WTC11 (cell line): ENCODE data around the gene FFAR3. TPM values are rescaled to one million over a fixed set of nuclear protein-coding genes. Genes with fewer than 3 reads are reported as not detected.

Experiments
- ATAC-seq: fragments of 200-7000 bp; cut with Tn5 transposase; 2 replicates; pipeline ENCODE4 v1.10.0; 2021; ENCODE audit warnings: mild to moderate bottlenecking, moderate library complexity
- CTCF ChIA-PET: fragments of 300-600 bp; sonication (Branson Sonifier 250); formaldehyde crosslinking; loops from one replicate; lab custom pipeline; 2021; ENCODE audit warnings: antibody characterized with exemption; lab: Charles Lee
- POLR2A ChIA-PET: fragments of 350-600 bp; sonication (Branson Sonifier 250); formaldehyde crosslinking; loops from one replicate; lab custom pipeline; 2021; ENCODE audit warnings: antibody characterized with exemption; lab: Charles Lee
- DNase-seq: peaks from one replicate; pipeline ENCODE4 v3.0.0; 2021; ENCODE audit warnings: low spot score
- H3K27ac Mint-ChIP-seq: 2 replicates; pipeline ENCODE4 v1.8.0; 2021; ENCODE audit warnings: mixed read lengths
- H3K27me3 Mint-ChIP-seq: 2 replicates; pipeline ENCODE4 v1.8.0; 2021; ENCODE audit warnings: low read depth, mild to moderate bottlenecking, moderate library complexity, mixed read lengths
- H3K36me3 Mint-ChIP-seq: 2 replicates; pipeline ENCODE4 v1.8.0; 2021; ENCODE audit warnings: mixed read lengths
- H3K4me1 Mint-ChIP-seq: 2 replicates; pipeline ENCODE4 v1.8.0; 2022; ENCODE audit warnings: mixed read lengths
- H3K4me3 Mint-ChIP-seq: 2 replicates; pipeline ENCODE4 v1.8.0; 2021; ENCODE audit warnings: mild to moderate bottlenecking, moderate library complexity, mixed read lengths
- H3K9me3 Mint-ChIP-seq: 2 replicates; pipeline ENCODE4 v1.8.0; 2021; ENCODE audit warnings: mixed read lengths
- ATF1 ChIP-seq: sonication (generic); formaldehyde crosslinking; IDR thresholded peaks from 2 replicates; pipeline ENCODE4 v1.8.1; 2023; ENCODE audit warnings: mild to moderate bottlenecking, moderate library complexity, missing genetic modification reagents
- FOXJ3 ChIP-seq: sonication (generic); formaldehyde crosslinking; IDR thresholded peaks from 2 replicates; pipeline ENCODE4 v1.9.0; 2021; ENCODE audit warnings: missing genetic modification reagents, mild to moderate bottlenecking, borderline replicate concordance
- GRHL2 ChIP-seq: fragments of 250-450 bp; sonication (Bioruptor Pico); IDR thresholded peaks from 2 replicates; pipeline ENCODE4 v1.8.0; 2022; ENCODE audit warnings: mild to moderate bottlenecking, moderate library complexity; ENCODE audit not compliant: insufficient replicate concordance, severe bottlenecking
- JAZF1 ChIP-seq: fragments of 250-450 bp; sonication (Bioruptor Pico); IDR thresholded peaks from 2 replicates; pipeline ENCODE4 v1.9.0; 2021; ENCODE audit warnings: moderate library complexity, mild to moderate bottlenecking, inconsistent platforms
- NFE2L1 ChIP-seq: sonication (generic); formaldehyde crosslinking; IDR thresholded peaks from 2 replicates; pipeline ENCODE4 v1.8.1; 2023; ENCODE audit warnings: missing genetic modification reagents
- NFYB ChIP-seq: sonication (generic); formaldehyde crosslinking; conservative IDR thresholded peaks from 2 replicates; pipeline ENCODE4 v1.8.0; 2022; ENCODE audit warnings: low read depth, missing genetic modification reagents
- NR1H2 ChIP-seq: sonication (generic); formaldehyde crosslinking; IDR thresholded peaks from 2 replicates; pipeline ENCODE4 v1.9.0; 2021; ENCODE audit warnings: mild to moderate bottlenecking, moderate library complexity, missing genetic modification reagents
- NR2C2 ChIP-seq: sonication (generic); formaldehyde crosslinking; IDR thresholded peaks from 2 replicates; pipeline ENCODE4 v1.8.0; 2022; ENCODE audit warnings: mild to moderate bottlenecking, missing genetic modification reagents
- PRRX2 ChIP-seq: fragments of 250-450 bp; sonication (Bioruptor Pico); IDR thresholded peaks from 2 replicates; pipeline ENCODE4 v1.8.0; 2021; ENCODE audit warnings: mild to moderate bottlenecking
- RELA ChIP-seq: sonication (generic); formaldehyde crosslinking; IDR thresholded peaks from 2 replicates; pipeline ENCODE4 v1.8.1; 2022; ENCODE audit warnings: missing genetic modification reagents, mild to moderate bottlenecking, borderline replicate concordance
- SMAD3 ChIP-seq: sonication (generic); formaldehyde crosslinking; IDR thresholded peaks from 2 replicates; pipeline ENCODE4 v1.8.0; 2022; ENCODE audit warnings: missing genetic modification reagents, mild to moderate bottlenecking, borderline replicate concordance
- SOX15 ChIP-seq: fragments of 250-450 bp; sonication (Bioruptor Pico); IDR thresholded peaks from 2 replicates; pipeline ENCODE4 v1.9.0; 2021; ENCODE audit warnings: mild to moderate bottlenecking
- ZBTB21 ChIP-seq: sonication (generic); formaldehyde crosslinking; IDR thresholded peaks from 2 replicates; pipeline ENCODE4 v1.8.1; 2023; ENCODE audit warnings: mild to moderate bottlenecking, missing genetic modification reagents, borderline replicate concordance
- ZNF138 ChIP-seq: sonication (generic); formaldehyde crosslinking; conservative IDR thresholded peaks from 2 replicates; pipeline ENCODE4 v1.8.1; 2022; ENCODE audit warnings: mild to moderate bottlenecking, moderate library complexity, missing genetic modification reagents
- ZNF232 ChIP-seq: sonication (generic); formaldehyde crosslinking; IDR thresholded peaks from 2 replicates; pipeline ENCODE4 v1.8.0; 2022; ENCODE audit warnings: mild to moderate bottlenecking, missing genetic modification reagents
- total RNA-seq: library from RNA; stranded (reverse); gene quantifications from 3 replicates; pipeline ENCODE4 v1.2.3, GENCODE V29; 2021
- TF ChIP-seq, protein P1 (sequence below): sonication (generic); formaldehyde crosslinking; IDR thresholded peaks from 2 replicates; pipeline ENCODE4 v1.8.0; 2022; ENCODE audit warnings: mild to moderate bottlenecking, missing genetic modification reagents
- TF ChIP-seq, protein P2 (sequence below): sonication (generic); formaldehyde crosslinking; IDR thresholded peaks from 2 replicates; pipeline ENCODE4 v1.8.1; 2023; ENCODE audit warnings: mild to moderate bottlenecking, missing genetic modification reagents, moderate library complexity
- TF ChIP-seq, protein P3 (sequence below): fragments of 250-450 bp; sonication (Bioruptor Pico); IDR thresholded peaks from 2 replicates; pipeline ENCODE4 v1.8.0; 2021; ENCODE audit warnings: mild to moderate bottlenecking
- TF ChIP-seq, protein P4 (sequence below): fragments of 250-450 bp; sonication (Bioruptor Pico); conservative IDR thresholded peaks from 2 replicates; pipeline ENCODE4 v1.9.0; 2021; ENCODE audit warnings: mild to moderate bottlenecking
- TF ChIP-seq, protein P5 (sequence below): fragments of 250-450 bp; sonication (Bioruptor Pico); IDR thresholded peaks from 2 replicates; pipeline ENCODE4 v1.9.0; 2021; ENCODE audit warnings: mild to moderate bottlenecking
- TF ChIP-seq, protein P6 (sequence below): sonication (generic); formaldehyde crosslinking; IDR thresholded peaks from 2 replicates; pipeline ENCODE4 v1.8.0; 2022; ENCODE audit warnings: mild to moderate bottlenecking, missing genetic modification reagents
- TF ChIP-seq, protein P7 (sequence below): sonication (generic); formaldehyde crosslinking; IDR thresholded peaks from 2 replicates; pipeline ENCODE4 v1.8.0; 2023; ENCODE audit warnings: missing genetic modification reagents

FFAR3 gene
- total RNA-seq, 1 experiment from 2014 or later = not detected

DNA sequence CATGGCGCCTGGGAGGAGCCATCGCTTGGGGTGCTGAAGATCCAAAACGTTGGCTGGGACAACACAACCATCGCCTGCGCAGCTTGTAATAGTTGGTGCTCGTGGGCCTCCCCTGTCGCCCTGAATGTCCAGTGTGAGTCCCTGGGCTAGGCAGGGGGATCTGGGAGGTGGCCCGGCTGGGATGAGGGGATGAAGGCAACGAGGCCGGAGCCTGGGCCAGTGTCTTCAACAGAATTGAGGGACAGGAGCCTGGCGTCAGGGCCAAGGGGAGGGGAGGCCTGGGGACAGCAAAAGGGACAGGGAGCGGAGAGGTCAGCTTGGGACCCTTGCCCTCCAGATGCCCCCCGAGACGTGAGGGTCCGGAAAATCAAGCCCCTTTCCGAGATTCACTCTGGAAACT lies 17.3 kb upstream of the FFAR3 start (continued):
- TF ChIP-seq GRHL2 = no peak
- no peak for TF ChIP-seq JAZF1 (CRISPR knock-in tag)

DNA sequence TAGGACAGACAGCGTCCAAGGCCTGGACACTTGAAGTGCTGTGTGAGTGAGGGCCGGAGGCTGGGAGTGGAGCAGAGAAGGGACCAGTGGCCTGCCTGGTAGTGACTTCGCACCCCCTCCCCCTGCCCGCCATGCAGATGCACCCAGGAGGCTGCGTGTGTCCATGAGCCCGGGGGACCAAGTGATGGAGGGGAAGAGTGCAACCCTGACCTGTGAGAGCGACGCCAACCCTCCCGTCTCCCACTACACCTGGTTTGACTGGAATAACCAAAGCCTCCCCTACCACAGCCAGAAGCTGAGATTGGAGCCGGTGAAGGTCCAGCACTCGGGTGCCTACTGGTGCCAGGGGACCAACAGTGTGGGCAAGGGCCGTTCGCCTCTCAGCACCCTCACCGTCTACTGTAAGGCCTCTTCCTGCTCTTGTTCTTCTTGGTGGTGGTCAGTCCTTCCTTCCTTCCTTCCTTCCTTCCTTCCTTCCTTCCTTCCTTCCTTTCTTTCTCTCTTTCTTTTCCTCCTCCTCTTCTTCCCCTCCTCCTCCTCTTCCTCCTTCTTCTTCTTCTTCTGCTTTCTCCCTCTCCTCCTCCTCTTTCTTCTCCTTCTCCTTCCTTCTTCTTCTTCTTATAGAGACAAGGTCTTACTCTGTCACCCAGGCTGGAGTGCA lies 16.6 kb upstream of the FFAR3 start:
- H3K27ac Mint-ChIP-seq = no peak overlapping the region
- no peaks in the 10 kb centered on the region; the same call in 1 of the 2 replicates for H3K27me3 Mint-ChIP-seq
- TF ChIP-seq ATF1 (CRISPR knock-in tag) (no peak), FOXJ3 (CRISPR knock-in tag) (no peak), NR1H2 (no peak), ZNF232 (CRISPR knock-in tag) (no peak), PRRX2 (CRISPR knock-in tag) (no peak)
- TF ChIP-seq, protein P1, sequence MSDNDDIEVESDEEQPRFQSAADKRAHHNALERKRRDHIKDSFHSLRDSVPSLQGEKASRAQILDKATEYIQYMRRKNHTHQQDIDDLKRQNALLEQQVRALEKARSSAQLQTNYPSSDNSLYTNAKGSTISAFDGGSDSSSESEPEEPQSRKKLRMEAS (CRISPR knock-in tag) = no peak
- TF ChIP-seq, protein P2, sequence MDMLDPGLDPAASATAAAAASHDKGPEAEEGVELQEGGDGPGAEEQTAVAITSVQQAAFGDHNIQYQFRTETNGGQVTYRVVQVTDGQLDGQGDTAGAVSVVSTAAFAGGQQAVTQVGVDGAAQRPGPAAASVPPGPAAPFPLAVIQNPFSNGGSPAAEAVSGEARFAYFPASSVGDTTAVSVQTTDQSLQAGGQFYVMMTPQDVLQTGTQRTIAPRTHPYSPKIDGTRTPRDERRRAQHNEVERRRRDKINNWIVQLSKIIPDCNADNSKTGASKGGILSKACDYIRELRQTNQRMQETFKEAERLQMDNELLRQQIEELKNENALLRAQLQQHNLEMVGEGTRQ (CRISPR knock-in tag) = no peak
- TF ChIP-seq, protein P3, sequence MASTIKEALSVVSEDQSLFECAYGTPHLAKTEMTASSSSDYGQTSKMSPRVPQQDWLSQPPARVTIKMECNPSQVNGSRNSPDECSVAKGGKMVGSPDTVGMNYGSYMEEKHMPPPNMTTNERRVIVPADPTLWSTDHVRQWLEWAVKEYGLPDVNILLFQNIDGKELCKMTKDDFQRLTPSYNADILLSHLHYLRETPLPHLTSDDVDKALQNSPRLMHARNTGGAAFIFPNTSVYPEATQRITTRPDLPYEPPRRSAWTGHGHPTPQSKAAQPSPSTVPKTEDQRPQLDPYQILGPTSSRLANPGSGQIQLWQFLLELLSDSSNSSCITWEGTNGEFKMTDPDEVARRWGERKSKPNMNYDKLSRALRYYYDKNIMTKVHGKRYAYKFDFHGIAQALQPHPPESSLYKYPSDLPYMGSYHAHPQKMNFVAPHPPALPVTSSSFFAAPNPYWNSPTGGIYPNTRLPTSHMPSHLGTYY = no peak
- TF ChIP-seq, all 79 proteins: peak for 0
- Mint-ChIP-seq H3K36me3 (no peaks in the 10 kb centered on the region), H3K4me3 (no peak overlapping the region), H3K9me3 (no peaks in the 10 kb centered on the region), H3K4me1 (0 out of 2 replicates have a peak, but pooled peaks cover 3% of the 10 kb centered on the region)
- POLR2A ChIA-PET = no interaction called here
- DNase-seq (no peak), ATAC-seq (no peak)
- CTCF ChIA-PET = interaction anchor here (1.6 kb wide), 1 partner anchor 11 kb away, joined by 12 read pairs; no protein-coding TSS in a partner anchor

DNA sequence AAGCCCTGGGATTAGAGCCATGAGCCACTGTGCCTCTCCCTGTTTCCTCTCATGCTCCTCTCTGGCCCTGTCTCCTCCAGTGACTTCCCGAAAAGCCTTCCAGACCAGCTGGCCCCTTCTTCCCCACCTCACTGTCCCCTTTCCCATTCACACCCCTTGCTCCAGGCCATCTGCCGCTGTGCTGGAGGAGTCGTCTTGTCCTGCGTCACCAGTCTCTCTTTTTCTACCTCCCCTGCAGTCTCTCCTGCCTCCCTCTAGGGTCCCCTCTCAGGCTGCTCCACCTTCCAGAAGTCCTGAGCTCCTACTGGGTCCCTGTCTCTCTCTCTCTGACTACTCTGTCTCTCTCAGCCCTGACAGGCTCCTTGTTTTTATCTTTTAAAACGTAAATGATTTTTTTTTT lies 15.8 kb upstream of the FFAR3 start:
- POLR2A ChIA-PET = interaction anchor here (0.7 kb wide), 1 partner anchor 474 kb away, joined by 3 read pairs; no protein-coding TSS in a partner anchor
- H3K27ac Mint-ChIP-seq = no peak overlapping the region
- no peak for DNase-seq
- TF ChIP-seq, protein P4, sequence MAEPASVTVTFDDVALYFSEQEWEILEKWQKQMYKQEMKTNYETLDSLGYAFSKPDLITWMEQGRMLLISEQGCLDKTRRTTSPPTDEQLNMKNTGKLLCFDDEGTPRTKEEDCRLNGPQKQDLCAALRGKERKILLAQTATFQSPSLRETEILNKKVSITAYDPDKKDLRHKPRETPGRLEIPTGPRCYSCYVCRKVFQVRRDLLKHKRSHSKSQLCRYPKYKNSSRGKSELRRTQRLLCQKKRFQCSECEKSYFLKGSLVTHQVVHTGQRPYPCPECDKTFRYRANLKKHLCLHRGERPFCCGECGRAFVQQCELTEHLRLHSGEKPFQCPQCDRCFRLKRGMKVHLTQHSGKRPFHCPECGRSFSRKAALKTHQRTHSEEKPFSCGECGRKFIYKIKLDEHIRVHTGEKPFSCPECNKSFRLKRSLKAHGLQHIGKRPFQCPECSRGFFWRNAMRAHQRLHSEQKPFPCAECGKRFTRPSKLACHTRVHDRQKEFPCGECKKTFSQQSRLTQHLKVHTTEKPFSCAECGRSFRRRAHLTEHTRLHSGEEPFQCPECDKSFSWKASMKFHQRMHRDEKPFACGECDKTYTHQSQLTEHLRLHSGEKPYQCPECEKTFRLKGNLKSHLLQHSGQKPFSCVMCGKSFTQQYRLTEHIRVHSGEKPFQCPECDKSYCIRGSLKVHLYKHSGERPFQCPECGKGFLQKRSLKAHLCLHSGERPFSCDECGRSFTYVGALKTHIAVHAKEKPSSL (CRISPR knock-in tag) = no peak
- TF ChIP-seq, protein P1 (CRISPR knock-in tag) = no peak
- TF ChIP-seq ZNF138 (CRISPR knock-in tag) = no peak
- TF ChIP-seq, protein P5, sequence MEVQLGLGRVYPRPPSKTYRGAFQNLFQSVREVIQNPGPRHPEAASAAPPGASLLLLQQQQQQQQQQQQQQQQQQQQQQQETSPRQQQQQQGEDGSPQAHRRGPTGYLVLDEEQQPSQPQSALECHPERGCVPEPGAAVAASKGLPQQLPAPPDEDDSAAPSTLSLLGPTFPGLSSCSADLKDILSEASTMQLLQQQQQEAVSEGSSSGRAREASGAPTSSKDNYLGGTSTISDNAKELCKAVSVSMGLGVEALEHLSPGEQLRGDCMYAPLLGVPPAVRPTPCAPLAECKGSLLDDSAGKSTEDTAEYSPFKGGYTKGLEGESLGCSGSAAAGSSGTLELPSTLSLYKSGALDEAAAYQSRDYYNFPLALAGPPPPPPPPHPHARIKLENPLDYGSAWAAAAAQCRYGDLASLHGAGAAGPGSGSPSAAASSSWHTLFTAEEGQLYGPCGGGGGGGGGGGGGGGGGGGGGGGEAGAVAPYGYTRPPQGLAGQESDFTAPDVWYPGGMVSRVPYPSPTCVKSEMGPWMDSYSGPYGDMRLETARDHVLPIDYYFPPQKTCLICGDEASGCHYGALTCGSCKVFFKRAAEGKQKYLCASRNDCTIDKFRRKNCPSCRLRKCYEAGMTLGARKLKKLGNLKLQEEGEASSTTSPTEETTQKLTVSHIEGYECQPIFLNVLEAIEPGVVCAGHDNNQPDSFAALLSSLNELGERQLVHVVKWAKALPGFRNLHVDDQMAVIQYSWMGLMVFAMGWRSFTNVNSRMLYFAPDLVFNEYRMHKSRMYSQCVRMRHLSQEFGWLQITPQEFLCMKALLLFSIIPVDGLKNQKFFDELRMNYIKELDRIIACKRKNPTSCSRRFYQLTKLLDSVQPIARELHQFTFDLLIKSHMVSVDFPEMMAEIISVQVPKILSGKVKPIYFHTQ (CRISPR knock-in tag) = no peak
- no peak for TF ChIP-seq NFE2L1 (CRISPR knock-in tag)
- no peak for TF ChIP-seq SOX15 (CRISPR knock-in tag)
- TF ChIP-seq NFYB = no peak
- TF ChIP-seq, protein P6, sequence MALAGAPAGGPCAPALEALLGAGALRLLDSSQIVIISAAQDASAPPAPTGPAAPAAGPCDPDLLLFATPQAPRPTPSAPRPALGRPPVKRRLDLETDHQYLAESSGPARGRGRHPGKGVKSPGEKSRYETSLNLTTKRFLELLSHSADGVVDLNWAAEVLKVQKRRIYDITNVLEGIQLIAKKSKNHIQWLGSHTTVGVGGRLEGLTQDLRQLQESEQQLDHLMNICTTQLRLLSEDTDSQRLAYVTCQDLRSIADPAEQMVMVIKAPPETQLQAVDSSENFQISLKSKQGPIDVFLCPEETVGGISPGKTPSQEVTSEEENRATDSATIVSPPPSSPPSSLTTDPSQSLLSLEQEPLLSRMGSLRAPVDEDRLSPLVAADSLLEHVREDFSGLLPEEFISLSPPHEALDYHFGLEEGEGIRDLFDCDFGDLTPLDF (CRISPR knock-in tag) = no peak
- no peak for TF ChIP-seq RELA (CRISPR knock-in tag)
- TF ChIP-seq, protein P7, sequence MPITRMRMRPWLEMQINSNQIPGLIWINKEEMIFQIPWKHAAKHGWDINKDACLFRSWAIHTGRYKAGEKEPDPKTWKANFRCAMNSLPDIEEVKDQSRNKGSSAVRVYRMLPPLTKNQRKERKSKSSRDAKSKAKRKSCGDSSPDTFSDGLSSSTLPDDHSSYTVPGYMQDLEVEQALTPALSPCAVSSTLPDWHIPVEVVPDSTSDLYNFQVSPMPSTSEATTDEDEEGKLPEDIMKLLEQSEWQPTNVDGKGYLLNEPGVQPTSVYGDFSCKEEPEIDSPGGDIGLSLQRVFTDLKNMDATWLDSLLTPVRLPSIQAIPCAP (CRISPR knock-in tag) = no peak
- TF ChIP-seq NR2C2 = no peak
- TF ChIP-seq, protein P2 (CRISPR knock-in tag) = no peak
- no peak for TF ChIP-seq ZBTB21 (CRISPR knock-in tag)
- no peak for TF ChIP-seq SMAD3 (CRISPR knock-in tag)

More for the DNA sequence above, 15.8 kb upstream of the FFAR3 start:
- no peaks in the 10 kb centered on the region for H3K9me3 Mint-ChIP-seq
- H3K4me1 Mint-ChIP-seq = 0 out of 2 replicates have a peak, but pooled peaks cover 2% of the 10 kb centered on the region
- no peaks in the 10 kb centered on the region for H3K36me3 Mint-ChIP-seq
- ATAC-seq = peak; percentile 52
- H3K27me3 Mint-ChIP-seq = no peaks in the 10 kb centered on the region; the same call in 1 of the 2 replicates
- CTCF ChIA-PET = interaction anchor here (0.6 to 1.6 kb wide), 6 partner anchors 10 to 287 kb away, joined by 3 to 12 read pairs (median 3); no protein-coding TSS in a partner anchor
- H3K4me3 Mint-ChIP-seq = no peak overlapping the region
